Esophagus muscularis mucosa (tissue), 4 donors: Measurements from ENCODE around the gene STEAP4. TPM values are rescaled to one million over a fixed set of nuclear protein-coding genes. Genes with fewer than 3 reads are reported as not detected.

ENCODE experiments used
- DNase-seq: peaks from one replicate; pipeline ENCODE4 v3.0.0-alpha.2; 2017; ENCODE audit errors: extremely low spot score
- H3K27ac ChIP-seq, 4 donors: fragments of 200-600 bp; sonication (generic); replicated peaks in 1 of 4; 1 replicate in 3 of 4; 2 replicates in 1 of 4; pipeline ENCODE4 v1.5.1; 2016 to 2019; ENCODE audit warnings: mild to moderate bottlenecking in 1 of 4
- H3K27me3 ChIP-seq, 4 donors: fragments of 200-600 bp; sonication (generic); one replicate each; pipeline versions ENCODE4 v1.5.1 to v1.6.0; 2016 to 2019
- H3K36me3 ChIP-seq, 4 donors: fragments of 200-600 bp; sonication (generic); one replicate each; pipeline ENCODE4 v1.5.1; 2016 to 2019
- H3K4me1 ChIP-seq, 4 donors: fragments of 200-600 bp; sonication (generic); one replicate each; pipeline ENCODE4 v1.5.1; 2016 to 2019
- H3K4me3 ChIP-seq, 4 donors: fragments of 200-600 bp; sonication (generic); 1 replicate in 2 of 4; 2 replicates in 2 of 4; pipeline ENCODE4 v1.5.1; 2016 to 2019; ENCODE audit warnings: mild to moderate bottlenecking in 4 of 4, moderate library complexity in 1 of 4
- H3K9me3 ChIP-seq, 4 donors: fragments of 200-600 bp; sonication (generic); 1 replicate in 3 of 4; 2 replicates in 1 of 4; pipeline ENCODE4 v1.5.1; 2016 to 2019
- EP300 ChIP-seq: sonication (generic); formaldehyde crosslinking; IDR thresholded peaks from one replicate; pipeline ENCODE4 v1.6.1; 2017; ENCODE audit warnings: antibody characterized with exemption
- POLR2A ChIP-seq: fragments of 450-650 bp; IDR thresholded peaks from one replicate; pipeline ENCODE4 v1.6.1; 2017; ENCODE audit warnings: antibody characterized with exemption, moderate library complexity, mild to moderate bottlenecking, low read depth
- POLR2AphosphoS5 ChIP-seq, 2 donors: sonication (generic); formaldehyde crosslinking; IDR thresholded peaks; one replicate each; pipeline ENCODE4 v1.6.1; 2017; ENCODE audit warnings: antibody characterized with exemption in 2 of 2
- WGBS: methylation state at CpG from one replicate; pipeline ENCODE4 v1.1.5; 2018; 5-methylcytosine and 5-hydroxymethylcytosine counted together
- intact Hi-C: fragments of 100-400 bp; cut with DNase I; formaldehyde crosslinking; loops from one replicate; pipeline ENCODE4 v1.15.1; 2023
- total RNA-seq, 4 donors: library from RNA; depleted of rRNA; stranded (reverse); fragments of >200 nt; gene quantifications; one replicate each; pipeline versions ENCODE4 v1.1.0 to v1.2.1, GENCODE V29; 2016
- TF ChIP-seq, protein P1 (sequence below), 3 experiments: fragments of 200-600 bp in 2 of 3; fragments of 450-650 bp in 1 of 3; sonication (generic) in 2 of 3; IDR thresholded peaks; one replicate each; pipeline ENCODE4 v1.5.1; 2017 to 2019; ENCODE audit warnings: antibody characterized with exemption in 3 of 3, mild to moderate bottlenecking in 2 of 3, moderate library complexity in 1 of 3

STEAP4 gene
- total RNA-seq, 4 donors from 2014 or later = 21.6 to 72.4 (median 56.6) TPM

GRCh38 chr7:88226201-88226600 lies 80.5 kb downstream of the STEAP4 start:
- Histone ChIP-seq H3K4me1 (peaks cover 0 to 1% (median under 1%) of the 10 kb centered on the region in 4 donors), H3K4me3 (no peak overlapping the region), H3K9me3 (peaks cover 0 to 6% (median 0%) of the 10 kb centered on the region in 4 donors), H3K27me3 (no peaks in the 10 kb centered on the region), H3K27ac (no peak overlapping the region), H3K36me3 (no peaks in the 10 kb centered on the region)
- no peak for DNase-seq
- no peak for TF ChIP-seq EP300
- no peak for TF ChIP-seq POLR2A
- no peak for TF ChIP-seq POLR2AphosphoS5 (IDR thresholded peaks at IDR 0.05)
- TF ChIP-seq, protein P1, sequence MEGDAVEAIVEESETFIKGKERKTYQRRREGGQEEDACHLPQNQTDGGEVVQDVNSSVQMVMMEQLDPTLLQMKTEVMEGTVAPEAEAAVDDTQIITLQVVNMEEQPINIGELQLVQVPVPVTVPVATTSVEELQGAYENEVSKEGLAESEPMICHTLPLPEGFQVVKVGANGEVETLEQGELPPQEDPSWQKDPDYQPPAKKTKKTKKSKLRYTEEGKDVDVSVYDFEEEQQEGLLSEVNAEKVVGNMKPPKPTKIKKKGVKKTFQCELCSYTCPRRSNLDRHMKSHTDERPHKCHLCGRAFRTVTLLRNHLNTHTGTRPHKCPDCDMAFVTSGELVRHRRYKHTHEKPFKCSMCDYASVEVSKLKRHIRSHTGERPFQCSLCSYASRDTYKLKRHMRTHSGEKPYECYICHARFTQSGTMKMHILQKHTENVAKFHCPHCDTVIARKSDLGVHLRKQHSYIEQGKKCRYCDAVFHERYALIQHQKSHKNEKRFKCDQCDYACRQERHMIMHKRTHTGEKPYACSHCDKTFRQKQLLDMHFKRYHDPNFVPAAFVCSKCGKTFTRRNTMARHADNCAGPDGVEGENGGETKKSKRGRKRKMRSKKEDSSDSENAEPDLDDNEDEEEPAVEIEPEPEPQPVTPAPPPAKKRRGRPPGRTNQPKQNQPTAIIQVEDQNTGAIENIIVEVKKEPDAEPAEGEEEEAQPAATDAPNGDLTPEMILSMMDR (IDR thresholded peaks at IDR 0.05) = no peak
- 92% methylated on average over 4 of the region's 4 CpGs for whole genome bisulfite sequencing
- intact Hi-C loops = no loop called here

DNA sequence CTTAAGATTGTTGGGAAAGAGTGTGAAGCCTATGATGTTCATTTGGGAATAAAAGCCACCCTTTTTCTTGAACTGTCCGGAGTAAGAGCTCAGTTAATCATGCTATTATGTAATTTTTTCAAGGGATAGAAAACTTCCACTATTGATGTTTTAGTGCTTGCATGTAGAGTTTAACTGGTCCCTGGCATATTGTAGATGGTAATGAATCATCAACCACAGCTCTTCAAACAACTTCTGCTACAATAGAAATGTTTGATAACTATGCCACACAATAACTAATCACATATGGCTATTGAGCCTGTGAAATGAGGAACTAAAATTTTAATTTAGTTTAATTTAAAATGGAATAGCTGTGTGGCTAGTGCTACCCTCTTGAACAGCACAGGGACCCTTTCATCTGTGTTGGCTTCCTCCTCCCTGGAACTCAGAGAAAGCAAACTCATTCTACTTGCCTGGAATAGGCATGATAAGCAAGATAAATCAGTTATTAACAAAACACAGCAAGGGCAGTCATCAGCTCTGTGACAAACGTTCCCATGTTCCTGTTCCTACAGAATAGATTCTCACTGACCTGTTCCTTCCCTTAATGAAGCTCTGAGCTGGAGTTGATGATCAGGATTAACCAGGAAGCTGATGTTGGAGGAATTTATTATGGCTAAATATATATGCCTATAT lies 82.0 kb downstream of the STEAP4 start:
- Histone ChIP-seq H3K9me3 (peaks cover 0 to 6% (median 0%) of the 10 kb centered on the region in 4 donors), H3K4me3 (no peak overlapping the region), H3K36me3 (no peaks in the 10 kb centered on the region), H3K4me1 (peaks cover 0 to 10% (median 4%) of the 10 kb centered on the region in 4 donors), H3K27me3 (no peaks in the 10 kb centered on the region), H3K27ac (no peak overlapping the region)
- intact Hi-C loops = no loop called here
- WGBS = 57% methylated on average over 2 of the region's 2 CpGs
- TF ChIP-seq, protein P1 (IDR thresholded peaks at IDR 0.05) = no peak
- TF ChIP-seq EP300 (no peak), POLR2AphosphoS5 (IDR thresholded peaks at IDR 0.05) (no peak), POLR2A (no peak)
- no peak for DNase-seq

- no peak for DNase-seq
- WGBS = 96% methylated on average over 2 of the region's 2 CpGs
- H3K27me3 ChIP-seq = no peaks in the 10 kb centered on the region
- no peaks in the 10 kb centered on the region for H3K36me3 ChIP-seq
- H3K4me3 ChIP-seq = no peak overlapping the region
- TF ChIP-seq POLR2AphosphoS5 (IDR thresholded peaks at IDR 0.05) (no peak), EP300 (no peak), POLR2A (no peak)
- TF ChIP-seq, protein P1 (IDR thresholded peaks at IDR 0.05) = no peak
- intact Hi-C loops = no loop called here
- H3K27ac ChIP-seq = no peak overlapping the region
- peaks cover 5 to 19% (median 13%) of the 10 kb centered on the region in 4 donors for H3K4me1 ChIP-seq
- H3K9me3 ChIP-seq = peaks cover 0 to 2% (median 0%) of the 10 kb centered on the region in 4 donors
Observed at GRCh38 chr7:88223265-88223664, 83.4 kb downstream of the STEAP4 start.

Other genes starting within 250 kb of the STEAP4 start
- 10 to 100 TPM; 40.3 to 55.5 (median 47.3) TPM for gene SRI, start 86.9 kb downstream of the STEAP4 start, total RNA-seq